IMR-90 (cell line): ENCODE measurements around the gene RNF212. TPM values are rescaled to one million over a fixed set of nuclear protein-coding genes. Genes with fewer than 3 reads are reported as not detected.

ENCODE experiments used
- ATAC-seq: fragments of 200-7000 bp; cut with Tn5 transposase; 2 replicates; pipeline ENCODE4 v1.9.1; 2020; ENCODE audit warnings: low read depth, mild to moderate bottlenecking, moderate library complexity
- BruUV-seq: library from RNA; stranded (reverse); fragments of 400-500 nt; replicated peaks from 2 replicates; lab custom pipeline; 2021; lab: Mats Ljungman, UMichigan
- CTCF ChIA-PET: fragments of 300-600 bp; formaldehyde crosslinking; extraction: SDS; loops from one replicate; lab custom pipeline; 2021; ENCODE audit warnings: antibody characterized with exemption; lab: Yijun Ruan, JAX
- POLR2A ChIA-PET: fragments of 300-600 bp; sonication (Branson Sonifier 250); formaldehyde crosslinking; loops from one replicate; lab custom pipeline; 2022; ENCODE audit warnings: antibody characterized with exemption; ENCODE audit not compliant: unreplicated experiment; lab: Charles Lee
- DNase-seq: peaks from one replicate; pipeline ENCODE4 v3.0.0; 2013
- H2AFZ ChIP-seq: replicated peaks from 2 replicates; pipeline ENCODE3; 2013; ENCODE audit warnings: low read length, mild to moderate bottlenecking; ENCODE audit not compliant: poor library complexity
- H2AK5ac ChIP-seq: 2 replicates; pipeline ENCODE4 v1.6.1; 2013; ENCODE audit warnings: low read depth, low read length, inconsistent platforms
- H2AK9ac ChIP-seq: replicated peaks from 2 replicates; pipeline ENCODE3; 2013; ENCODE audit warnings: mild to moderate bottlenecking, low read depth, low read length, moderate library complexity; ENCODE audit not compliant: poor library complexity
- H2BK120ac ChIP-seq: 2 replicates; pipeline ENCODE4 v1.6.1; 2013; ENCODE audit warnings: low read depth, low read length, inconsistent platforms
- H2BK15ac ChIP-seq: 3 replicates; pipeline ENCODE4 v1.6.1; 2013; ENCODE audit warnings: low read depth, low read length, inconsistent platforms
- H2BK20ac ChIP-seq: 2 replicates; pipeline ENCODE4 v1.6.1; 2013; ENCODE audit warnings: low read depth, mild to moderate bottlenecking, inconsistent platforms, low read length, moderate library complexity
- H2BK5ac ChIP-seq: 2 replicates; pipeline ENCODE4 v1.6.1; 2013; ENCODE audit warnings: mild to moderate bottlenecking, low read depth, low read length, inconsistent platforms; ENCODE audit not compliant: poor library complexity, severe bottlenecking
- H3K14ac ChIP-seq: replicated peaks from 2 replicates; pipeline ENCODE4 v1.6.1; 2013; ENCODE audit warnings: low read depth, low read length, inconsistent platforms
- H3K18ac ChIP-seq: 2 replicates; pipeline ENCODE4 v1.6.1; 2013; ENCODE audit warnings: low read depth, low read length, control low read depth
- H3K23ac ChIP-seq: 2 replicates; pipeline ENCODE4 v1.6.1; 2013; ENCODE audit warnings: low read depth, low read length, inconsistent platforms
- H3K27ac ChIP-seq: 2 replicates; pipeline ENCODE4 v1.5.1; 2013; ENCODE audit warnings: mild to moderate bottlenecking, control low read depth, low read length; ENCODE audit not compliant: insufficient read depth
- H3K27me3 ChIP-seq: 2 replicates; pipeline ENCODE4 v1.6.1; 2013; ENCODE audit warnings: low read length; ENCODE audit not compliant: control insufficient read depth, insufficient read depth
- H3K36me3 ChIP-seq: 2 replicates; pipeline ENCODE4 v1.6.1; 2013; ENCODE audit warnings: low read length, mixed read lengths; ENCODE audit not compliant: control insufficient read depth, insufficient read depth
- H3K4ac ChIP-seq: 2 replicates; pipeline ENCODE4 v1.6.1; 2013; ENCODE audit warnings: low read depth, low read length, inconsistent platforms
- H3K4me1 ChIP-seq: 2 replicates; pipeline ENCODE4 v1.6.1; 2013; ENCODE audit warnings: low read length, mixed read lengths; ENCODE audit not compliant: control insufficient read depth, insufficient read depth
- H3K4me2 ChIP-seq: 2 replicates; pipeline ENCODE4 v1.6.1; 2013; ENCODE audit warnings: low read depth, mild to moderate bottlenecking, control low read depth, low read length, moderate library complexity
- H3K4me3 ChIP-seq: 2 replicates; pipeline ENCODE4 v1.5.1; 2013; ENCODE audit warnings: low read depth, mild to moderate bottlenecking, control low read depth, low read length, moderate library complexity; ENCODE audit not compliant: insufficient read depth
- H3K56ac ChIP-seq: 2 replicates; pipeline ENCODE4 v1.6.1; 2013; ENCODE audit warnings: low read length, inconsistent platforms; ENCODE audit not compliant: insufficient read depth; ENCODE audit errors: extremely low read depth
- H3K79me1 ChIP-seq, 2 experiments: 2 replicates each; pipeline ENCODE4 v1.6.1; 2013; ENCODE audit warnings: low read length in 2 of 2, inconsistent platforms in 1 of 2, low read depth in 1 of 2
- H3K9ac ChIP-seq: 2 replicates; pipeline ENCODE4 v1.6.1; 2013; ENCODE audit warnings: low read depth, low read length, control low read depth
- H3K9me1 ChIP-seq: 2 replicates; pipeline ENCODE4 v1.6.1; 2013; ENCODE audit warnings: low read length, inconsistent platforms; ENCODE audit not compliant: insufficient read depth
- H3K9me3 ChIP-seq: 2 replicates; pipeline ENCODE4 v1.6.1; 2013; ENCODE audit warnings: low read length; ENCODE audit not compliant: control insufficient read depth, insufficient read depth
- H4K20me1 ChIP-seq: 2 replicates; pipeline ENCODE4 v1.6.1; 2013; ENCODE audit warnings: low read length, inconsistent platforms; ENCODE audit not compliant: insufficient read depth
- H4K5ac ChIP-seq: 2 replicates; pipeline ENCODE4 v1.6.1; 2013; ENCODE audit warnings: mild to moderate bottlenecking, low read depth, low read length, control low read depth
- H4K8ac ChIP-seq, 2 experiments: 2 replicates each; pipeline ENCODE4 v1.6.1; 2013; ENCODE audit warnings: low read depth in 2 of 2, low read length in 2 of 2, control low read depth in 1 of 2, inconsistent platforms in 1 of 2
- H4K91ac ChIP-seq: 2 replicates; pipeline ENCODE4 v1.6.1; 2013; ENCODE audit warnings: low read depth, low read length, inconsistent platforms; ENCODE audit not compliant: insufficient read depth
- BHLHE40 ChIP-seq: fragments of 150-350 bp; IDR thresholded peaks from 2 replicates; pipeline ENCODE4 v1.6.1; 2016; ENCODE audit warnings: mild to moderate bottlenecking, low read depth, low read length
- CEBPB ChIP-seq: IDR thresholded peaks from 2 replicates; pipeline ENCODE4 v1.6.1; 2012; ENCODE audit warnings: low read depth, low read length, improper control_type of control experiment
- CHD1 ChIP-seq: IDR thresholded peaks from 2 replicates; pipeline ENCODE4 v1.6.1; 2012; ENCODE audit warnings: low read depth, low read length, improper control_type of control experiment
- ELK1 ChIP-seq: fragments of 150-350 bp; IDR thresholded peaks from 2 replicates; pipeline ENCODE4 v1.6.1; 2016; ENCODE audit warnings: low read depth, mild to moderate bottlenecking, low read length, moderate library complexity, borderline replicate concordance
- FOS ChIP-seq: fragments of 150-350 bp; IDR thresholded peaks from 2 replicates; pipeline ENCODE4 v1.6.1; 2016; ENCODE audit warnings: low read depth, low read length
- MAFK ChIP-seq: IDR thresholded peaks from 2 replicates; pipeline ENCODE4 v1.6.1; 2012; ENCODE audit warnings: low read depth, low read length, improper control_type of control experiment
- NFE2L2 ChIP-seq: fragments of 150-350 bp; IDR thresholded peaks from 2 replicates; pipeline ENCODE4 v1.6.1; 2016; ENCODE audit warnings: low read depth, mild to moderate bottlenecking, low read length
- POLR2A ChIP-seq: IDR thresholded peaks from 2 replicates; pipeline ENCODE4 v1.6.1; 2012; ENCODE audit warnings: mild to moderate bottlenecking, low read depth, low read length
- RAD21 ChIP-seq: IDR thresholded peaks from 2 replicates; pipeline ENCODE4 v1.6.1; 2012; ENCODE audit warnings: low read length, improper control_type of control experiment
- RCOR1 ChIP-seq: IDR thresholded peaks from 2 replicates; pipeline ENCODE4 v1.6.1; 2012; ENCODE audit warnings: mild to moderate bottlenecking, low read length, improper control_type of control experiment; ENCODE audit not compliant: insufficient replicate concordance
- WGBS, 2 experiments: methylation state at CpG; one replicate each; pipeline versions ENCODE4 v1.1.5 to v1.1.7; 2013; ENCODE audit warnings: missing lambda C conversion rate in 2 of 2; ENCODE audit not compliant: insufficient read length in 1 of 2; ENCODE audit errors: extremely low coverage in 2 of 2; 5-methylcytosine and 5-hydroxymethylcytosine counted together
- dilution Hi-C: fragments of 300-500 bp; cut with HindIII; formaldehyde crosslinking; loops from one replicate; pipeline ENCODE4 v1.14.3; 2018; ENCODE audit warnings: low sequenced_read_pairs; ENCODE audit not compliant: unreplicated experiment
- in situ Hi-C: fragments of 300-500 bp; cut with MboI; formaldehyde crosslinking; loops from 3 replicates; pipeline ENCODE4 v1.14.3; 2019; ENCODE audit warnings: low sequenced_read_pairs, inconsistent platforms, mixed read lengths
- intact Hi-C: fragments of 100-400 bp; cut with micrococcal nuclease; formaldehyde crosslinking; loops from 2 replicates; pipeline ENCODE4 v1.10.0; 2022
- polyA plus RNA-seq, 3 experiments: library from polyadenylated mRNA; depleted of rRNA; stranded (reverse); fragments of >200 nt; gene quantifications; 2 replicates each; pipeline ENCODE4 v1.2.3, GENCODE V29; 2012; ENCODE audit warnings: low replicate concordance in 1 of 3
- total RNA-seq: library from RNA; depleted of rRNA; stranded (reverse); fragments of >200 nt; gene quantifications from 2 replicates; pipeline ENCODE4 v1.2.3, GENCODE V29; 2012

RNF212 gene
- total and polyA plus RNA-seq, 2 of the 4 experiments (the other 2 are of a cell fraction): under 0.01 to 0.51 TPM

GRCh38 chr4:1160351-1160750 is 47.0 kb upstream of the RNF212 start (continued):
- TF ChIP-seq RCOR1 (no peak), MAFK (no peak), FOS (no peak)

GRCh38 chr4:1156069-1156468 is 42.7 kb upstream of the RNF212 start:
- H3K4ac ChIP-seq: no peak overlapping the region
- H2BK120ac ChIP-seq: no peak overlapping the region
- no peak for TF ChIP-seq CEBPB
- no peak for TF ChIP-seq RCOR1
- no peak for TF ChIP-seq CHD1
- TF ChIP-seq RAD21: no peak
- TF ChIP-seq ELK1: no peak
- no peak for TF ChIP-seq BHLHE40
- no peak for TF ChIP-seq POLR2A
- TF ChIP-seq NFE2L2: no peak
- TF ChIP-seq FOS: no peak
- no peak overlapping the region for H4K5ac ChIP-seq
- no peaks in the 10 kb centered on the region; the same call in 1 of the 2 replicates for H4K20me1 ChIP-seq
- no peak overlapping the region for H3K56ac ChIP-seq
- no peak overlapping the region for H4K91ac ChIP-seq
- no peak overlapping the region for H3K18ac ChIP-seq
- DNase-seq (no peak), ATAC-seq (no peak)
- H2AFZ ChIP-seq: no peak overlapping the region
- WGBS, 2 experiments: 67% methylated on average over 5 of the region's 8 CpGs; no CpG with 5 or more reads in 1 of the 2 experiments
- H3K27ac ChIP-seq: no peak overlapping the region
- no peak overlapping the region for H4K8ac ChIP-seq
- in situ Hi-C loops (loop anchor here (25.0 kb wide), 1 partner anchor 481 kb away; no protein-coding TSS in a partner anchor), intact Hi-C loops (no loop called here), dilution Hi-C loops (no loop called here)
- H2AK9ac ChIP-seq: no peak overlapping the region
- no peak overlapping the region for H2BK20ac ChIP-seq
- no peak overlapping the region for H2AK5ac ChIP-seq
- peaks cover 3% of the 10 kb centered on the region; the same call in 1 of the 2 replicates for H3K9me1 ChIP-seq
- CTCF ChIA-PET: no interaction called here
- no peaks in the 10 kb centered on the region for H3K79me1 ChIP-seq
- H3K4me1 ChIP-seq: peaks cover 1% of the 10 kb centered on the region; the same call in 1 of the 2 replicates
- no peak overlapping the region for H3K9ac ChIP-seq
- no peak overlapping the region for H2BK15ac ChIP-seq
- peaks cover 39% of the 10 kb centered on the region for H3K27me3 ChIP-seq
- H3K4me3 ChIP-seq: no peak overlapping the region
- H2BK5ac ChIP-seq: no peak overlapping the region
- no peak overlapping the region for H3K23ac ChIP-seq
- POLR2A ChIA-PET: no interaction called here
- H3K9me3 ChIP-seq: peaks cover 13% of the 10 kb centered on the region
- no peak overlapping the region for H3K14ac ChIP-seq
- no peaks in the 10 kb centered on the region for H3K36me3 ChIP-seq
- BruUV-seq: no TSS peak
- no peak overlapping the region for H3K4me2 ChIP-seq
